HG03064 (cell line): ENCODE data around the gene PDLIM5.
"Not testable (repeated sequence)": the region's sequence is repeated elsewhere in the genome, so short reads cannot be mapped to it uniquely, and the experiment has no call there.

ENCODE experiments used
- ATAC-seq: cut with Tn5 transposase; IDR thresholded peaks from one replicate; pipeline ENCODE4 v1.9.1; 2021; ENCODE audit warnings: low read depth; ENCODE audit not compliant: unreplicated experiment

PDLIM5 gene

GRCh38 chr4:94459462-94460161, 7.9 kb downstream of the PDLIM5 start:
- ATAC-seq: no peak

GRCh38 chr4:94461506-94461905, 9.8 kb downstream of the PDLIM5 start:
- no peak for ATAC-seq

GRCh38 chr4:94462572-94462971, 10.8 kb downstream of the PDLIM5 start:
- ATAC-seq: no peak

GRCh38 chr4:94463771-94464170, 12.0 kb downstream of the PDLIM5 start:
- no peak for ATAC-seq

- ATAC-seq: no peak
These were observed 14.6 kb downstream of the PDLIM5 start for GRCh38 chr4:94466371-94466770.

GRCh38 chr4:94466923-94467322, 15.2 kb downstream of the PDLIM5 start:
- no peak for ATAC-seq

- ATAC-seq: no peak
These were observed 16.5 kb downstream of the PDLIM5 start for GRCh38 chr4:94468093-94468769.

- no peak for ATAC-seq
These were observed 17.6 kb downstream of the PDLIM5 start for GRCh38 chr4:94469221-94469784.

GRCh38 chr4:94470132-94470531, 18.4 kb downstream of the PDLIM5 start:
- no peak for ATAC-seq

- ATAC-seq: not testable (repeated sequence)
These were observed 19.0 kb downstream of the PDLIM5 start for GRCh38 chr4:94470782-94471181.

GRCh38 chr4:94472056-94472826, 20.5 kb downstream of the PDLIM5 start:
- ATAC-seq: no peak

GRCh38 chr4:94475050-94475449, 23.3 kb downstream of the PDLIM5 start:
- no peak for ATAC-seq

- no peak for ATAC-seq
These were observed 24.1 kb downstream of the PDLIM5 start for GRCh38 chr4:94475794-94476193.

GRCh38 chr4:94477227-94477626, 25.5 kb downstream of the PDLIM5 start:
- ATAC-seq: no peak

- not testable (repeated sequence) for ATAC-seq
These were observed 27.1 kb downstream of the PDLIM5 start for GRCh38 chr4:94478805-94479204.

- no peak for ATAC-seq
These were observed 27.8 kb downstream of the PDLIM5 start for GRCh38 chr4:94479358-94480141.

GRCh38 chr4:94480362-94480951, 28.7 kb downstream of the PDLIM5 start:
- no peak for ATAC-seq

GRCh38 chr4:94483895-94484294, 32.2 kb downstream of the PDLIM5 start:
- no peak for ATAC-seq

- ATAC-seq: no peak
These were observed 33.1 kb downstream of the PDLIM5 start for GRCh38 chr4:94484818-94485217.

GRCh38 chr4:94486372-94486801, 34.6 kb downstream of the PDLIM5 start:
- no peak for ATAC-seq
